Renal cortical epithelial cell (primary cell): ENCODE data around the gene SECISBP2. TPM values are rescaled to one million over a fixed set of nuclear protein-coding genes. Genes with fewer than 3 reads are reported as not detected.

Experiments used
- DNase-seq: peaks from one replicate; pipeline ENCODE4 v3.0.0-alpha.2; 2011; ENCODE audit warnings: low read depth
- total RNA-seq: library from RNA; depleted of rRNA; stranded (reverse); fragments of >200 nt; gene quantifications from 2 replicates; pipeline ENCODE4 v1.2.3, GENCODE V29; 2014

Gene SECISBP2
- total RNA-seq, 1 donor from 2014 or later = 41.0 TPM

DNA sequence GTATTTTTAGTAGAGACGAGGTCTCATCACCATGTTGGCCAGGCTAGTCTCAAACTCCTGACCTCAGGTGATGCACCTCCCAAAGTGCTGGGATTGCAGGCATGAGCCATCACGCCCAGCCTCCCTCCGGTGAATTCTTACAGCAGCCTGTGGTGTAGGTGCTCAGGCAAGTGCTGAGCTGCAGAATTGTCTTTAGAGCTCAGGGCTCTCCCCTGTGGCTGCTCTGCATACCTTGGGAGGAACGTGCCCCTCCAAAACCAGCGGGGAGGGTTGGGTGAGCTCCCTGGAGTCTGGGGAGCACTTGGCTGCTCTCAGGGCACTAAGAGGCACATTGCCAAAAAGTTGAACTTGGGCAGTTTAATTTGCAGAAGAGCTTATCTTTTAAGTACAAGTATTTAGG, 29.4 kb downstream of the SECISBP2 start:
- DNase-seq = no peak

DNA sequence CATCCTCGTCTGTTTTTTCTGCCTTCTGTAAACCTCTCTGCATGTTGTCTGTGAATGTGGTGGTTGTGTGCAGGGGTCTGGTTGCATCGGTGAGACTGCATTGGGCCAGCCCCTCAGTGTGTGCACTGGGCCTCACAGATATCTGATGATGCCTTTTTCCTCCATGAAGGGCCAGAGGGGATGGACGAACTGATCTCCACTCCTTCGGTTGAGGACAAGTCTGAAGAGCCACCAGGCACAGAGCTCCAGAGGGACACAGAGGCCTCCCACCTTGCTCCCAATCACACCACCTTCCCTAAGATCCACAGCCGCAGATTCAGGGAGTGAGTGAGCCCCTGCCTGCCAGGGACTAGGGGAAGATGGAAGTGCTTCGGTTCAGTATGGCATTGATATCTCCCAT, 31.3 kb downstream of the SECISBP2 start:
- no peak for DNase-seq

DNA sequence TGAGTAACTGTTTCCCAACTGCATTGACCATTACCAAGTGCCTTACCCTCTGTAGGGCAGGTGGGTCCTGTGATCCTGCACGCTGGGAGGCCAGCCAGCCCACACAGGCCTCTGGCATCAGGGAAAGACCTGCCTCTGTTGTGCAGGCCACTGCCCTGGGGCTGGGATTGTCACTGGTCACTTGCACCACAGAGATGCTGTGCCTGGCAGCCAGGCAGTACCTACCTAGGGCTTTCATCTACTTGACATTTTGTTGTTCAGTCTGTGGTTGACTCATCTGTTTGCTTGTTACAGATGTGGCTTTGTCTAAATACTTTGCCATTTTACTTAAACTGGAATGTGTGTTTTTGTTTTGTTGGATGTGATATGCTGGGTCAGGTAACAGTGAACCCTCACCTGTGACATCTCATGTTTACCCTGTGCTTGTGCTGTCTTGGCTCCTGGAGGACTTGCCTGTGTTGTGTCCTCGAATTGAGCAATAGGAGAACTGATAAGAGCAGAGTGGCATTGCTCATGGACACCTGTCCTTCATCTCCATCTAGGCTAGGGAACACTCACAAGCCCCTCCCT, 32.8 kb downstream of the SECISBP2 start:
- no peak for DNase-seq

DNA sequence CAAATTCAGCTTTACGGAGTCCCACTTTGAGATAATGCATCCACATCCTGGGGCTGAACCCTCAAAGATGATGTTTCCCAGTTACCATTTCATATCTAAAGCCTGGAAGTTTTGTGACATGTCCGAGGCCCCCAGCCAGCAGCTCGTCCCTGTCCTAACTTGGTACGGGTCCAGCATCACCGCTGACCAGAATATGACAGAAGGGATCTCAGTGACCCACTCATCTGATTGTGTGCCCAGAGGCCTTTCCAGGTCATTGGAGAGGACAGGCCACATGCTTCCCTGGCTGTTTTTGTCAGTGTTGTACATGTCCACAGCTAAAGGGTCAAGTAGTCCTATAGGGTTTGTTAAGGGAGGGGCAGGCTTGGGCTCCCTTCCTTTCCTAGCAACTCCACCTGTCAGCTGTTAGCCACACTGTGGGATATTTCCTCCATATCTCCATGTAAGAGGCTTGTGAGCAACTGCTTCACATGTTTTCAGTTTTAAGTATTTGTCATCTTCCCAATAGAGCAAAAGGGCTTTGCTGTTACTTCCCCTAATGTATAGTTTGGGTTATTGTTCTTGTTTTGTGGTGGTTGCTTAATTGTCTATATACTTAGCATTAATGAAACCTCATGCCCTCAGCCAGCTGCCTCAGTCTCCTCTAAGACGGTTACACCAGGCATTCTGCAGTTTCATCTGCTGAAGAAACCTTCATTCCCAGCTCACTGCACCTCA, 33.4 kb downstream of the SECISBP2 start:
- no peak for DNase-seq

DNA sequence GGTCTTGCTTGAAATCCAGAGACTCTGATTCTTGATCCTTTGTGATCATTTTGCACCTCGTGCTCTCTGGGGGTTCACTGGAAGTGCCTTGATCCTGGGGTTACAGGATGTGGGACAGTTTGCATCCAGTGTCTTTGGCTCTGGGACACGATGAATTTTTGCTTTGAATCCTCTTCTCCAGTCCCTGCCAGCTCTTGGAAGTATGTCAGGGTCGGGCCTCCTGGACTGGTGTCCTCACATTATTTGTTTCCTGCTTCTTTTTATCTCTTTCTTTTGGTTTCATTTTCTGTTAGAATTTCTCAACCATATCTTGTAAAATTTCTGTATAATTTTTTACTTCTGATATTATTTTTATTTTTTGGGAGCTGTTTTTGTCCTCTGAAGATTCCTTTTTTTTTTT, 34.2 kb downstream of the SECISBP2 start:
- no peak for DNase-seq

DNA sequence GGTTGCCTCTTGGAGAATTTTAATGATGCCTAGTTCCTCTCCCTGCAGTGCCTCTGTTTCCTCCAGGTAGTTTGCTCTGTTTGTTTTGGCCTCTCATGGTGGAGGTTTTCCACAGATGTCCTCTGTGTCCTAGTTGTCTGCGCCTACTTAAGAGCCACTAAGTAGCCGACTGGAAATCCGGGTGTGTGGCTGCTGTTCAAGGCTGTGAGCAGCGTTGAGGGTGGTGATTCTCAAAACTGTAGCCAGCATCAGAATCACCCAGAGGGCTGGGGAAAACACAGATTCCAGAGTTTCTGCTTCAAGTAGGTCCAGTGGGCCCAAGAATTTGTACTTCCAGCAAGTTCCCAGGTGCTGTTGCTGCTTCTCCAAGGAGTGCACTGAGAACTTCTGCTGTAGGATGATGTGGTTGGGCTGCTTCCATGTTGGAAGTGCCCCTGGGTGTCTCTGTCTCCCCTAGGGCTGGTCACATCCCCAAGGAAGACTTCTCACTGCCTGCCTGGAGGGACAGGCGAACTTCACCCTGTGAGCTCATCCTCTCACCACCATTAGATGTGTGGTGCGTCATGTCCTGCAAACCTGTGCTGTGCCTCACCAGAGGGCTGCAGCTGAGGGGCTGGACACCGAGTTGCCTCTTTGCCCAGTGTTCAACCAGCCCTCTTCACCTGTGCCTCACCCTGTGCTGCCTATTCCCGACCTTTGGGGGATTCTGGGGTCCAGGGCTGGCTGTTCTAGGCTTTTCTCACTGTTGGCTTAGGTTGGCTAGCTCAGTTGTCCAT, 34.8 kb downstream of the SECISBP2 start:
- no peak for DNase-seq

DNA sequence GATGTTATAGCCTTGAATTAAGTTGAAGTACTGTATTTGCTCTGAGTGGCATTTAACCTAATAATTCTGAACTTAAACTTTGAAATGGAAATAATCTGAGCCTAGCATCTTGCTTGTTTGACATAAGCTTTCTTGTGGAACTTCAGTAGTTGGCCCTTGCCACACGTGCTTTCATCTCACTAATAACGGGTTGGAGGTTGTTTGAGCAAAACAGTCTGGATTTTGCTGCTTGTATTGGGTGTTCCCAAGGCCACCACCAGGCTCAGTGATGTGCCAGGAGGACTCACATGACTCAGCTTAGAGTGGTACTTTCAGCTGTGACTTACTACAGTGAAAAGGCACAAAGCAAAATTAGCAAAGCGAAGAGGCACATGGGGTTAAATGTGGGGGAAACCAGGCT, 35.7 kb downstream of the SECISBP2 start:
- DNase-seq = no peak

DNA sequence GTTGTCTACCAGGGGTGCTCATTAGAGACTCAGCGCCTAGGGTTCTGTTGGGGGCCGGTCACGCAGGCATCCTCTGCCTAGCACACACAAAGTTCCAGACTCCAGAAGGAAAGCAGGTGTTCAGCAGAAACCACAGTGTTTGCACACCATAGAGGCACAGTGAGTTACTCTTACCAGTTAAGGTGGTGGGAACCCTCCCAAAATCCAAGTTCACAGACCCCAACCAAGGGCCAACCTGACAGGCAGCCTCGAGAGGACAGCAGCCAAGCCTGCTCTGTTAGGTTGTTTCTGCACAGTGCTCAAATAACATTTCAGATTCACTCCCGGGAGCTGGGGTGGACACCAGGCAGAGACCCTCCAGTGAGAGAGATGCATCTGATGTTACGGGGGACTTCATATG, 36.2 kb downstream of the SECISBP2 start:
- no peak for DNase-seq

DNA sequence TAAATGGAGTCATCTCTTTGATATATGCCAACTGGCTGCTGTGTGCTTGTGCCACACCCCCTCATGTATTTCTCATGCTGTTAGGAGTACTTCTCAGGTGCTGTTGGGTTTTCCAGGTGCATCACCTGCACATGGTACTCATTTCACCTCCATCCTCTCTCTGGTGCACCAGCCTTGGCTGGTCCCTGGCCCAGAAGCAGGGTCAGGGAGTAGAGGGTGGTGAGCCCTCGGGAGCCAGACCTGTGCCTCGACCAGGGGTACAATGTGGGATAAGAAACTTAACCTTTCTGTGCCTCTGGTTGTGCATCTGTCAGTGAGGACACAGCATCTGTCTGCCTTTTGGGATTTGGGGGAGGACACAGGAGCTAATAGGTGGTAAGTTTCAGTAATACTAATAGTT, 38.5 kb downstream of the SECISBP2 start:
- DNase-seq = no peak

DNA sequence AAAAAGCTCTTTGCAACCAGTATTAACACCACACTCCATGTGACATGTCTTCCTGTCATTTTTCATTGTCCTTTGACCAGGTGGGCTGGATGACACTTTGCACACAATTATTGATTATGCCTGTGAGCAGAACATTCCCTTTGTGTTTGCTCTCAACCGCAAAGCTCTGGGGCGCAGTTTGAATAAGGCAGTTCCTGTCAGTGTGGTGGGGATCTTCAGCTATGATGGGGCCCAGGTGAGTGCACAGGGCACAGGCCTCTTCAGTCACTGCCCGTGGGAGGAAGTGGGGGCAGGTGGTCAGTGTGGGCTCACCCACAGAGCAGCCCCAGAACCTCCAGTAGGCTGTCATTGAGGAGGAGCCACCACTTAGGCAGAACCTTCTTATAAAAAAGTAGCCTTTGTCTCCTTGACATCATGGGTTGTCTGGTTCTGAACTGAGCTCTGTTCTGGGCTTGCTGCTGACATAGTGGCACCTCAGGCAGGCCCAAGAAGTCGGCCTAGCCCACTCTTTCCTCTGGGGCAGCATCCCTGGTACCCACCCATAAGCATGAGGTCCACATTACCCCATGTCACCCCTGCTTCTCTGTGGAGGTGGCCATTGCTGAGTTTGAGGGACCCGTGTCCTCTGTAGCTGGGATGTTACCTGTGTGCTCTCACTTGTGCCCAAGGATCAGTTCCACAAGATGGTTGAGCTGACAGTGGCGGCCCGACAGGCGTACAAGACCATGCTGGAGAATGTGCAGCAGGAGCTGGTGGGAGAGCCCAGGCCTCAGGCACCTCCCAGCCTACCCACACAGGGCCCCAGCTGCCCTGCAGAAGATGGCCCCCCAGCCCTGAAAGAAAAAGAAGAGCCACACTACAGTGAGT, 39.3 kb downstream of the SECISBP2 start:
- no peak for DNase-seq

DNA sequence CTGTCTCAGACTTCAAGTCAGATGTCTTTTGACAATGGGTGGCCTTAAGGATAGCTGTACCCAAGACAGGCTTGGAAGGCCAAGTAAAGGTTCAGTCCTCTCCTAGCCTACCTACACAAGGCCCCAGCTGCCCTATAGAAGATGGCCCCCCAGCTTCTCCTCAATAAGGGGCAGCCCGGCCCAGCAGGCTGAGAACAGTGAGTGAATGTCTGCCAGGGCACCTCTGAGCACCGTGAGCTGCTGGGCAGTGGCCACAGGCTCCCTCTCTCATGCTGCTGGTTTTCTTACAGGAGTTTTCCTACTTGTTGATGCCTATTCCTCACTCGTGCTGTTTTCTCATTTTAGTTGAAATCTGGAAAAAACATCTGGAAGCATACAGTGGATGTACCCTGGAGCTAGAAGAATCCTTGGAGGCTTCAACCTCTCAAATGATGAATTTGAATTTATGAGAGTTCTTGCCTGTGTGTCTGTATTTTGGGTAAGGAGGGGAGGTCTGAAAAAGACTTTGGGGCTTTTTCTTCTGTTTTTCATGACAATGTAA, 40.1 kb downstream of the SECISBP2 start:
- no peak for DNase-seq

DNA sequence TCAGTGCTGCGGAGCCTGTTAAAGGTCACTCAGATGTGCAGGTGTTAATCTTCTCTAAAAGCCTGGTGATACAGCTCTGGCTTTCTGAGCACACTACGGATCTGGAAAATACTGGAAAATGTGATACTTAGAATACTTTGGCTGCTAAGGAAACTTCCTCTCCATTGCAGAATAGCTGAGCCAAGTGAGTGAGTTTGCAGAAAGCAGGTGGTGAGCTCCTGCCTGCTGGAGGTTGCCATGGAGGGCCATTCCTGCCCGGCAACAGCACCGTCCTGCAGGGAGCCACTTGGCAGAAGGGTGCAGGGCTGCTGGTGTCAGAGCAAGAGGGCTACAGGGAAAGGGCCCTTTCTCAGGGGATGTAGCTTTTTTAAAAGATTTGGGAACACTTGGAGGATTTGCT, 40.7 kb downstream of the SECISBP2 start:
- DNase-seq = no peak

DNA sequence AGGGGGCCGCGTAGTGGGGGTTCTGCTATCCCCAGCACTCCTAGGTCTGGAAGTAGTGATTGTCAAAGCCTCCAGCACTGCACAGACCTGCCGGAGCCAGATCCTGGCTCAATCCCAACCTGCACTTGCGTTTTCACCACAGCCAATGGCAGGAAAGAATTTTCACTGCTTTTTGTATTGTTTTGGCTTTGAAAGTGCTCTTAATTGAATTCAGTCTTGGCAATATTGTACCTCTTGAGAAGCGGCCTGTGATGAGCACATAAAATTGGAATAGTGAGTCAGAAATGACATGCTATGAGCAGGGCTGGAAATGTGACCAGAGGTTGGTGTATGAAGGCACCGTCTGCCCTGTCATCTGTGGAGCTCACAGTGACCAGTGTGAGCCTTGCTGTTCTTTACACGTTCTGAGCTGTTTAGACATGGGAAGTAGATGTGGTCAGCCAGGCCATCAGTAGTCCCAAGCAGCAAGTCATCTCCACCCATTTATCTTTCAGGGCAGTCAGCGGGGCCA, 41.5 kb downstream of the SECISBP2 start:
- DNase-seq = no peak

DNA sequence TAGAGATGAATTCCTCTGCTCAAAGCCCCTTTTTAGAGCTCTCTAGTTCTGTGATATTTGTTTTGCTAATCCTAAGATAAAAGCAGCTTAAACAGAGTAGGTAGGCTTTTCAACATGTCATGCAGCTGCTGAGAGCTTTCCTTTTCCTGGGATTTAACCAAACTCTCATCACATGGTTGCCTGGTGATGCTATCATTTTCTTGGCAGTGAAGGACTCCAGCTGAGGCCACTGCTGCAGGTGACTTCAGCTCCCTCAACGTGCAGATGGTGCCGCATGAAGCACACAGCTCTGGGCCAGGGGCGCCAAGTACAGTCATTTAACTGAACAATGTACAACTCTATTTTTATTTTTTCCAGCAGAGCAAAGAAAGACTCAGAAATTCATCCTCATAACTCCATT, 42.2 kb downstream of the SECISBP2 start:
- DNase-seq = no peak

DNA sequence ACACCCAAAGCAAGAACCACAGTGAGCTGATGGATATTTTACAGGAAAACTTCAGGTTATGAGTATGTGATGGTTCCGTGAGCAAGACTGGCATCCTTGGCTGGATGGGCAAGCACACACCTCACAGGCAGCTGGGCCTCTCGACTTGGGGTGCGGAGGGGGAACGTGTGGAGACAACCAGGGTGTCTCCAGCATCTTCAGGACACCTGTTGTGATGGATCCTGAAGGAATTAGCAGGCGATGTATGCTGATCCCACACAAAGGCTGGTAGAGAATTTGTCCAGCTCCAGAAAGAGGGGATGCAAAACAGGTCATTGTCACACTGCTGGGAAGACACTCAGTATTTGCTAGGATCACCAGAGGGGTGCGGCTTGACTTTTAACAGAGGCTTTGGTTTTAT, 42.7 kb downstream of the SECISBP2 start:
- DNase-seq = no peak

DNA sequence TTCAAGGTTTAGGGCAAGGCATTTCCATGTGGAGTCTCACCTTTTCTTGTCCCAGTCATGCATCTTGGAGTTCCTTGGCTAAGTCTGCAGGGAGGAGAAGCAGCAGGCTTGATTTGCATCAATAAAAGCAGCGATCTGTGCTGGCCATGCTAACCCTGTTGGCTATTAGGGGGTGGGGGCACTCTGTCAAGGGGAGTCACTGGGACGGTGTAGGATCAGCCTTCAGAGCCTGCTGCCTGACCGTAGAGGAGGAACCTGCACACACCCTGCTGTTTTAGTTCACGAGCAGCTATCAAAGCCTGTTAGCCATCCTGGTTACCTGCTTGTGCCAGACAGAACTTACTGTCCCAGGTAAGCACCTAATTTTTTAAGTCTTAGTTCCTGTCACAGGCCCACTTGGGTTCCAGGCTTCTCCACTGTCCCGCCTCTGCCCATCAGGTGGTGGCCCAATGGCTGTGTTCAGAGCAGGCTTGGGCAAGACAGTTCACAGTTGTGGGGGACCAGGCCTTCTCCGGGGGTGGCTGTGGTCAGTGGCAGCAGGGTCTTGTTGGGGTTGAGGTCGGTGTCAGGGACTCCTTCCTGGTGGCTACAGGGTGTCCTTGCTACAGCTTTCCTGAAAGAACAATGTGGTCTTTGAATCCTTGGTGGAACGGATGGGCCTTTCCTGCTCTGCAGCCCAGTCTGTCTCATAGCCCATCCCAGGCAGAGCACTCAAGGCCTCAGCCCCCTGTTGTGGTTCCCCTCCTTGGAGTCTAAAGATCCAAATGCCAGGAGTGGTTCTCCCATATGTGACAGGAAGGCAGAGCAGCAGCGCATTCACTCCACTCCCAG, 43.7 kb downstream of the SECISBP2 start:
- no peak for DNase-seq

DNA sequence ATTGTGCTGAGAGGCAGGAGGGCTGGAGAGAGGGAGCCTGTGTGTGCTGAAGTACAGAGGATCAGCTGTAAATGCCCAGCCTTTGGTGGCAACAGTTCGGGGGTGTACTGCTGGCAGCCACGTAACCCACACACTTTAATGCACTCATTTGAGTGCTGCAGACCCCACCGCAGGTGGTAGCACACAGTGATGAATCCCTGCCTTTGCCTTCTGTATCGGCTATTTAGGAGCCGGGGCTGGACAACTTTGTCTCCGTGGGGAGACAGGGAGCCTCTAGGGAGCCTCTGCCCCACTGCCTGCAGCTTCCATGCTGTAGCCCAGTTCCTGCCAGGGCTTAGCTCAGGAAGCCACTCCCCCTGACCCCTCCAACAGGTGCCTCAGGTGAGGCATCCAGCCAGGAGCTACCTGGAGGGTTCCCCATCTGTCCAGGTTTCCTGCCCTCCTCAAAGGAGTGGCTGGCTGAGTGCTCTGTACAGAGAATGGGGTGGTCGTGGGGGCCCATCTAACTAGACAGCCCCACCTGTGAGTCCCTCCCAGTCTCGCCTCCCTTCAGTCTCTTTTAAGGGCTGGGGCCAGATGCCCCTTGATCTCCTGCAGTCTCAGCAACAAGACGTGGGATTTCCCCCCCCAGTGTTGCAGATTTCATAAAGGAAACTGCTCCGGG, 44.5 kb downstream of the SECISBP2 start:
- DNase-seq = no peak

DNA sequence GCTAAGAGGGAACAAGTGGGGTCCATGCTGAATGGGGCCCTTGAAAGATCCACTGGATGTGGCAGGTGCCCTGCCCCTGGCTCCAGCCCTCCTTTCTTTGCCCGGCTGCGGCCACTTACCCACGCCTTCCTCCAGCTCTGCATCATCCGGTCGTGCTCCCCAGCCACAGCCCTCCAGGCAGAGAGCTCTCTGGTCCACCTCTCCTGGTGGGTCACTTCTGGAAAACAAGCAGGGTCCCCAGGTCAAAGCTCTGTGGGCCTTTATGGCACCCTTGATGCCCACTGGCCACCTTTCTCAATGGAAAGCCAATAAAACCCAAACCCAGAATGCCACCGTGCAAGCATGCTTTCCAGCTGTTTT, 45.0 kb downstream of the SECISBP2 start:
- no peak for DNase-seq

DNA sequence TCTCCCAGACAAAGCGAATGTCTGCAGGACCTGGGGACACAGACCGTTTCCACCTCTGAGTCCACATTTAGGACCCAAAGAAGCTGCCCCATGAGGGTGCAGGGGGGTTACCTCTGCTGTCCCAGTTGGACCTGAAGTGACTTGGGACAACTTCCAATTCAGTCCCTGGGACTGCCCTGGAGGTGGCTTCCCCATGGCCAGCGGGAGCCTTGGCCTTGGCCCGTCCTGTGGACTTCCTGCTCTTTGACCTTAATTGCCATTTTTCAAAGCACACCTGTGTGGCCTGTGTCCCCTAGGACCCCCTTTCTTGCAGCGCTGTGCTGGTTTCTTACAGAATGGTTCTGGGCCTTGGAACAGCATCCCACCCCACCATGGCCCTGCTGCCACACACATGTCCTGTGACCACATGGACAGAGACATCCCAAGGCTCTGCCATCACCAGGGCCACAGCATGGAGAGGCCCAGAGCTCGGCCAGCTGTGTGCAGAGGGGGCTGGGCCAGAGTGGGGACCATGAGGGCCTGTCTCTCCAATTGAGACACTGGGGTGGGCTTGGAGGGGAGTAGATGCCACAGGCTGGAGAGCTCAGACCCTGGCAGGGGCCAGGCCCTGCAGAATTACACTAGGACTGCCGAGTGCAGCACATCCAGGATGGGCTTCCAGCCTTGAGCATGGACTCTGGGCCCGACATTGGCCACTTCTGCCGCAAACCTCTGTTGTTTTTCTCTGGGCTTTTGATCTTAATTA, 45.8 kb downstream of the SECISBP2 start:
- DNase-seq = no peak
